Measurements from ENCODE around the gene ASIC4. TPM values are rescaled to one million over a fixed set of nuclear protein-coding genes. Genes with fewer than 3 reads are reported as not detected.

ASIC4 gene
- polyA plus RNA-seq, 2 of the 4 experiments (the other 2 are of a cell fraction): 0.04 TPM; not detected in 1

DNA sequence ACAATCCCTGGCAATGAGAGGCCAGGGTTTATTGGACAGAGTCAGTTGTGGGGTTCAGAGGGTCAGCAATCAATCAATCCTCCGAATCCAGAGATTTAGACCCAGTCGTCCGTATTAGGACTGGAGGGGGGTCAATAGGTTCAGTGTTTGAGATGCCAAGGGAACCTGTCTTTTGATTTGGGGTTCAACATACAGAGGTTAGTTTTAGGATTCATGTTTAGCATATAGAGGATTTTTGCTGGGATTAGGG, 15.3 kb upstream of the ASIC4 start:
- no peak for DNase-seq (ENCODE audit: low read depth in 1 of 2, low spot score in 1 of 2)
- WGBS (ENCODE audit: missing lambda C conversion rate): 4% methylated on average over 3 of the region's 3 CpGs
- no peak for FAIRE-seq
- Histone ChIP-seq H3K9me3 (no peaks in the 10 kb centered on the region), H3K4me3 (peak overlapping the region; percentile 75), H3K4me1 (peaks cover 22% of the 10 kb centered on the region; the same call in 2 of the 3 replicates), H3K4me2 (peak overlapping the region; percentile 83), H3K27ac (peak overlapping the region; percentile 84 to 91)
- no peak for ATAC-seq
- CTCF ChIA-PET: interaction anchor here (3.2 to 89.4 kb wide), 3 partner anchors 7 to 97 kb away, joined by 8 to 3291 read pairs (median 3291); partner anchors contain the start of genes ASIC4, CHPF, GMPPA and SPEG
- POLR2A ChIA-PET: interaction anchor here (0.8 to 2.0 kb wide), 13 partner anchors 8 to 111 kb away, joined by 3 to 24 read pairs (median 6); partner anchors contain the start of genes DNPEP, OBSL1 and STK11IP
- TF ChIP-seq KDM5A (IDR thresholded peaks at IDR 0.05) (0 out of 2 replicates have a peak, but pooled peaks have one; percentile 29), HOXB13 (CRISPR knock-in tag; IDR thresholded peaks at IDR 0.05; ENCODE audit: low read depth) (no peak), HOXB5 (CRISPR knock-in tag; IDR thresholded peaks at IDR 0.05) (0 out of 2 replicates have a peak, but pooled peaks have one; percentile 25), E2F6 (IDR thresholded peaks at IDR 0.05; ENCODE audit: borderline replicate concordance, low read depth) (no peak)

DNA sequence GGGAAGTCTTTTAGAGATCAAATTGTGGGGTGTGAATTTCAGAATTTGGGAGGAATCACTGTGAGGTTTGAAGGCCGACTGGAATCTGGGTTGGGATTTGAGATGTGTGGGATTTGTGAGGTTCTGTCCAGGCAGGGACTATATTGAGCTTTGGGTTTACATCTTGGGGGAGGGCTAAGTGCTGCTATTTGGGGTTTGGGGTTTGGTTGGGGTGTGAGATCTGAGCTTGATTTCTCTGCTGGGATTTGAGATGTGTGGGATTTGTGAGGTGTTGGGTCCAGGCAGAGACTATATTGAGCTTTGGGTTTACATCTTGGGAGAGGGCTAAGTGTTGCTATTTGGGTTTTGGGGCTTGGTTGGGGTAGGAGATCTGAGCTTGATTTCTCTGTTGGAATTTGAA, 14.7 kb upstream of the ASIC4 start:
- ChIA-PET POLR2A (interaction anchor here (1.1 to 2.0 kb wide), 2 partner anchors 10 to 99 kb away, joined by 8 to 10 read pairs; partner anchors contain the start of gene STK11IP), CTCF (interaction anchor here (1.1 to 89.4 kb wide), 4 partner anchors 7 to 99 kb away, joined by 3 to 3291 read pairs (median 1650); partner anchors contain the start of genes ASIC4, CHPF, GMPPA and SPEG)
- Histone ChIP-seq H3K4me2 (peak overlapping the region; percentile 83), H3K27ac (peak overlapping the region; percentile 84 to 91), H3K4me3 (peak overlapping the region; percentile 75), H3K4me1 (peaks cover 22% of the 10 kb centered on the region; the same call in 2 of the 3 replicates), H3K9me3 (no peaks in the 10 kb centered on the region)
- no peak for TF ChIP-seq TP53 (CRISPR knock-in tag; IDR thresholded peaks at IDR 0.05)
- no peak for TF ChIP-seq BCL3 (IDR thresholded peaks at IDR 0.05)
- TF ChIP-seq RCOR1 (IDR thresholded peaks at IDR 0.05; ENCODE audit: low read depth, low read length): no peak
- no peak for TF ChIP-seq POLR2AphosphoS2 (conservative IDR thresholded peaks at IDR 0.05; ENCODE audit: low read length)
- TF ChIP-seq CHD4 (IDR thresholded peaks at IDR 0.05; ENCODE audit: borderline replicate concordance): no peak
- TF ChIP-seq MYC (IDR thresholded peaks at IDR 0.05; ENCODE audit: borderline replicate concordance, low read length): no peak
- TF ChIP-seq CEBPB (IDR thresholded peaks at IDR 0.05): no peak
- TF ChIP-seq RNF2 (IDR thresholded peaks at IDR 0.05; ENCODE audit: borderline replicate concordance, low read depth): no peak
- no peak for TF ChIP-seq TFCP2L1 (CRISPR knock-in tag; IDR thresholded peaks at IDR 0.05)
- no peak for TF ChIP-seq ZC3H11A (IDR thresholded peaks at IDR 0.05)
- no peak for TF ChIP-seq ATOH8 (CRISPR knock-in tag; IDR thresholded peaks at IDR 0.05; ENCODE audit: low read depth)
- TF ChIP-seq POLR2A (IDR thresholded peaks at IDR 0.05; ENCODE audit: low read length): no peak
- TF ChIP-seq HOXA7 (CRISPR knock-in tag; IDR thresholded peaks at IDR 0.05): no peak
- DNase-seq (ENCODE audit: low read depth in 1 of 2, low spot score in 1 of 2) (no peak), FAIRE-seq (no peak), ATAC-seq (no peak)
- 37% methylated on average over 1 of the region's 1 CpG for WGBS (ENCODE audit: missing lambda C conversion rate)

GRCh38 chr2:219500135-219500534, 14.1 kb upstream of the ASIC4 start:
- Histone ChIP-seq H3K9me3 (no peaks in the 10 kb centered on the region), H3K4me2 (peak overlapping the region; percentile 83), H3K4me3 (no peak overlapping the region), H3K4me1 (peaks cover 22% of the 10 kb centered on the region; the same call in 2 of the 3 replicates), H3K27ac (no peak overlapping the region)
- no peak for ATAC-seq
- DNase-seq (ENCODE audit: low read depth in 1 of 2, low spot score in 1 of 2): peak in 1 of 2 experiments; percentile 30
- TF ChIP-seq EHF (CRISPR knock-in tag; IDR thresholded peaks at IDR 0.05) (no peak), MYC (IDR thresholded peaks at IDR 0.05; ENCODE audit: borderline replicate concordance, low read length) (no peak), KDM5A (IDR thresholded peaks at IDR 0.05) (no peak), ZC3H11A (IDR thresholded peaks at IDR 0.05) (no peak), RAD21 (conservative IDR thresholded peaks at IDR 0.05 in 1 of 2, IDR thresholded peaks at IDR 0.05 in 1 of 2) (peak in 1 of 2 experiments; percentile 14; a peak in 1 of 5 replicates), GATA3 (IDR thresholded peaks at IDR 0.05; ENCODE audit: borderline replicate concordance) (no peak)
- 91% methylated on average over 2 of the region's 2 CpGs for WGBS (ENCODE audit: missing lambda C conversion rate)
- POLR2A ChIA-PET: interaction anchor here (1.1 kb wide), 1 partner anchor 10 kb away, joined by 8 read pairs; no protein-coding TSS in a partner anchor
- no peak for FAIRE-seq
- CTCF ChIA-PET: interaction anchor here (1.1 to 89.4 kb wide), 4 partner anchors 6 to 100 kb away, joined by 3 to 3291 read pairs (median 1650); partner anchors contain the start of genes ASIC4, CHPF, GMPPA and SPEG
